Fibroblast of lung (primary cell): ENCODE data around the gene IL17B. TPM values are rescaled to one million over a fixed set of nuclear protein-coding genes. Genes with fewer than 3 reads are reported as not detected.

Source experiments
- DNase-seq, 2 donors: peaks; one replicate each; pipeline versions ENCODE4 v3.0.0 to v3.0.0-alpha.2; 2010; ENCODE audit warnings: low read depth in 2 of 2
- H2AFZ ChIP-seq: 2 replicates; pipeline ENCODE4 v1.5.1; 2012; ENCODE audit warnings: low read length, control low read depth, inconsistent platforms
- H3K27ac ChIP-seq: 2 replicates; pipeline ENCODE4 v1.5.1; 2011; ENCODE audit warnings: low read length, control low read depth; ENCODE audit not compliant: insufficient read depth
- H3K27me3 ChIP-seq: 2 replicates; pipeline ENCODE4 v1.5.1; 2011; ENCODE audit warnings: mild to moderate bottlenecking, low read length; ENCODE audit not compliant: control insufficient read depth, insufficient read depth
- H3K36me3 ChIP-seq: 2 replicates; pipeline ENCODE4 v1.5.1; 2011; ENCODE audit warnings: low read length; ENCODE audit not compliant: control insufficient read depth, insufficient read depth
- H3K4me1 ChIP-seq: 2 replicates; pipeline ENCODE4 v1.5.1; 2011; ENCODE audit warnings: low read length; ENCODE audit not compliant: control insufficient read depth, insufficient read depth; ENCODE audit errors: extremely low read depth
- H3K4me2 ChIP-seq: 2 replicates; pipeline ENCODE4 v1.5.1; 2011; ENCODE audit warnings: low read length, control low read depth; ENCODE audit not compliant: insufficient read depth; ENCODE audit errors: extremely low read depth
- H3K4me3 ChIP-seq, 4 experiments: fragments of 200-600 bp in 1 of 4; sonication (generic) in 1 of 4; replicated peaks in 1 of 4; 2 replicates each; pipeline ENCODE4 v1.5.1; 2011 to 2016; ENCODE audit warnings: low read length in 4 of 4, low read depth in 3 of 4, mild to moderate bottlenecking in 3 of 4, control low read depth in 2 of 4, inconsistent platforms in 1 of 4, mixed read lengths in 1 of 4; ENCODE audit not compliant: insufficient read depth in 1 of 4; ENCODE audit errors: control extremely low read depth in 1 of 4
- H3K79me2 ChIP-seq: 2 replicates; pipeline ENCODE4 v1.5.1; 2012; ENCODE audit warnings: mild to moderate bottlenecking, low read length, inconsistent platforms; ENCODE audit not compliant: control insufficient read depth, insufficient read depth
- H3K9ac ChIP-seq: 2 replicates; pipeline ENCODE4 v1.5.1; 2011; ENCODE audit warnings: mild to moderate bottlenecking, low read length, control low read depth; ENCODE audit not compliant: insufficient read depth
- H3K9me3 ChIP-seq: 2 replicates; pipeline ENCODE4 v1.5.1; 2012; ENCODE audit warnings: low read depth, low read length; ENCODE audit not compliant: control insufficient read depth, insufficient read depth
- H4K20me1 ChIP-seq: 2 replicates; pipeline ENCODE4 v1.5.1; 2011; ENCODE audit warnings: low read length; ENCODE audit not compliant: control insufficient read depth, insufficient read depth; ENCODE audit errors: extremely low read depth
- CTCF ChIP-seq, 2 donors: IDR thresholded peaks in 1 of 2; conservative IDR thresholded peaks in 1 of 2; 1 replicate in 1 of 2; 2 replicates in 1 of 2; pipeline ENCODE4 v1.5.1; 2011 to 2012; ENCODE audit warnings: low read length in 2 of 2, control low read depth in 1 of 2, inconsistent platforms in 1 of 2, low read depth in 1 of 2, mild to moderate bottlenecking in 1 of 2
- EZH2 ChIP-seq: IDR thresholded peaks from 2 replicates; pipeline ENCODE4 v1.5.1; 2012; ENCODE audit warnings: low read length, control low read depth, mild to moderate bottlenecking; ENCODE audit errors: missing control alignments
- polyA plus RNA-seq, 2 donors: library from polyadenylated mRNA; depleted of rRNA in 1 of 2; stranded (reverse) in 1 of 2; unstranded in 1 of 2; fragments of >200 nt; gene quantifications; 2 replicates each; pipeline ENCODE4 v1.2.1, GENCODE V29; 2011 to 2012; ENCODE audit warnings: missing spikeins in 1 of 2
- total RNA-seq: library from RNA; depleted of rRNA; stranded (reverse); fragments of >200 nt; gene quantifications from 2 replicates; pipeline ENCODE4 v1.2.1, GENCODE V29; 2014

The IL17B gene
- total and polyA plus RNA-seq, 2 donors (not counting 1 experiment from before 2014, with no cell fraction given) = 0.34 TPM; not detected in 1

GRCh38 chr5:149370878-149371277 lies 8.2 kb downstream of the IL17B start:
- no peaks in the 10 kb centered on the region for H4K20me1 ChIP-seq
- no peaks in the 10 kb centered on the region for H3K4me1 ChIP-seq
- no peaks in the 10 kb centered on the region for H3K9me3 ChIP-seq
- H3K27ac ChIP-seq = no peak overlapping the region
- DNase-seq = no peak
- H2AFZ ChIP-seq = no peak overlapping the region
- H3K79me2 ChIP-seq = no peaks in the 10 kb centered on the region
- no peak overlapping the region for H3K4me2 ChIP-seq
- no peak overlapping the region for H3K4me3 ChIP-seq
- TF ChIP-seq CTCF (conservative IDR thresholded peaks at IDR 0.05 in 1 of 2, IDR thresholded peaks at IDR 0.05 in 1 of 2; ENCODE audit: low read depth in 1 of 2, low read length in 2 of 2) (no peak), EZH2 (no peak)
- no peaks in the 10 kb centered on the region for H3K36me3 ChIP-seq
- H3K9ac ChIP-seq = no peak overlapping the region
- no peaks in the 10 kb centered on the region for H3K27me3 ChIP-seq

- Histone ChIP-seq H4K20me1 (no peaks in the 10 kb centered on the region), H3K9me3 (no peaks in the 10 kb centered on the region), H3K27ac (no peak overlapping the region), H3K4me2 (no peak overlapping the region), H3K27me3 (no peaks in the 10 kb centered on the region), H3K4me1 (no peaks in the 10 kb centered on the region), H3K9ac (no peak overlapping the region), H3K36me3 (no peaks in the 10 kb centered on the region), H3K4me3 (no peak overlapping the region), H3K79me2 (no peaks in the 10 kb centered on the region), H2AFZ (no peak overlapping the region)
- TF ChIP-seq CTCF (conservative IDR thresholded peaks at IDR 0.05 in 1 of 2, IDR thresholded peaks at IDR 0.05 in 1 of 2; ENCODE audit: low read depth in 1 of 2, low read length in 2 of 2) (no peak), EZH2 (no peak)
- DNase-seq = no peak
Measured at GRCh38 chr5:149367972-149368645, 11.0 kb downstream of the IL17B start.

DNA sequence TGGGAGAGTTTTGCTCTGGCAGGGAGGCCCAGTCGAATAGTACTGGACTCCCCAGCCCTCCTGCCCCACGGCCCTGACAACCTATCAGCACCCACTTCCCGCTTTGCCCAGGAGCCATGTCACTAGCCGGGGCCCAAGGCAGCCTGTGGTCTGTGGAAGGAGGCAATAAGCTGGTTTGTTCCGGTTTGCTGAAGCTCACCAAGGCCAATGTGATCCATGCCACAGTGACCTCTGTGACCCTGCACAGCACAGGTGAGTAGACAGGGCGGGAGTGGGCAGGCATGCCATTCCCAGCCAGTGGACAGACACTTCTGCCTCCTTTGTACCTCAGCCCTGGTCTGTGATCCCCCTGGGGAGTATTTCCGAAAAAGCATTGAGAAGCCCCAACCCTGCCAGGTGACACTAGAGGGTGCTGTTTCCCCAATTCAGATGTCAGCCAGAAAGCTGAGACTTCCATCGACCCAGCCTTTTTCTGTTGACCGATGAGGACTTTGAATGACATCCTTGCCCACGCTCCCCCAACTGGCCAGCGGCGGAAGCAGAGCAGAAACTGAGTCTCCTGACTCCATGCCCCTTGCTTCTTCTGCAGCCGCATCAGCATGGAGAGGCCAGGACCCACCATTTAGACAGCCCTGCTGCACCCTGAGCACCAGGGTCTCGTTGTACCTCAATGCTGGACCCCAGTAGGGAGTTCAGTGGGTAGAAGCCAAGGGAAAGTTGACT lies 11.7 kb downstream of the IL17B start:
- no peaks in the 10 kb centered on the region for H3K27me3 ChIP-seq
- no peaks in the 10 kb centered on the region for H3K4me1 ChIP-seq
- no peak overlapping the region for H3K9ac ChIP-seq
- peak; percentile 48 to 71 for DNase-seq
- H3K36me3 ChIP-seq = no peaks in the 10 kb centered on the region
- no peak overlapping the region for H2AFZ ChIP-seq
- no peaks in the 10 kb centered on the region for H4K20me1 ChIP-seq
- no peak overlapping the region for H3K4me2 ChIP-seq
- H3K9me3 ChIP-seq = no peaks in the 10 kb centered on the region
- TF ChIP-seq CTCF (conservative IDR thresholded peaks at IDR 0.05 in 1 of 2, IDR thresholded peaks at IDR 0.05 in 1 of 2; ENCODE audit: low read depth in 1 of 2, low read length in 2 of 2) = peak; percentile 82 to 86
- no peak for TF ChIP-seq EZH2
- H3K79me2 ChIP-seq = no peaks in the 10 kb centered on the region
- no peak overlapping the region for H3K27ac ChIP-seq
- no peak overlapping the region for H3K4me3 ChIP-seq
